Panc1 (cell line): ENCODE data around the gene CORO2A. TPM values are rescaled to one million over a fixed set of nuclear protein-coding genes. Genes with fewer than 3 reads are reported as not detected.

ENCODE experiments used
- ATAC-seq: fragments of 200-7000 bp; cut with Tn5 transposase; 2 replicates; pipeline ENCODE4 v1.9.1; 2020; ENCODE audit warnings: mild to moderate bottlenecking, moderate library complexity
- BruUV-seq: library from RNA; stranded (reverse); fragments of 400-500 nt; replicated peaks from 2 replicates; lab custom pipeline; 2021; lab: Mats Ljungman, UMichigan
- CTCF ChIA-PET: fragments of 300-600 bp; sonication (Branson Sonifier 250); formaldehyde crosslinking; loops from one replicate; lab custom pipeline; 2022; ENCODE audit warnings: antibody characterized with exemption; lab: Charles Lee
- POLR2A ChIA-PET: fragments of 300-600 bp; sonication (Branson Sonifier 250); formaldehyde crosslinking; loops from one replicate; lab custom pipeline; 2022; ENCODE audit warnings: antibody characterized with exemption; lab: Charles Lee
- DNase-seq: peaks from one replicate; pipeline ENCODE4 v3.0.0-alpha.2; 2010; ENCODE audit warnings: low read depth, low spot score
- H3K27ac ChIP-seq: 2 replicates; pipeline ENCODE4 v1.5.1; 2011; ENCODE audit warnings: mild to moderate bottlenecking, low read length, inconsistent platforms
- H3K27me3 ChIP-seq: fragments of 200-500 bp; sonication (Bioruptor generic); 2 replicates; pipeline ENCODE4 v1.6.0; 2014; ENCODE audit warnings: low read length, inconsistent platforms; ENCODE audit not compliant: control insufficient read depth, insufficient read depth
- H3K36me3 ChIP-seq: fragments of 200-500 bp; sonication (Bioruptor generic); 2 replicates; pipeline ENCODE4 v1.5.1; 2014; ENCODE audit warnings: inconsistent platforms, mild to moderate bottlenecking, low read length, moderate library complexity; ENCODE audit not compliant: control insufficient read depth, insufficient read depth
- H3K4me1 ChIP-seq: 2 replicates; pipeline ENCODE4 v1.5.1; 2011; ENCODE audit warnings: inconsistent platforms, mild to moderate bottlenecking, low read length, moderate library complexity; ENCODE audit not compliant: control insufficient read depth, insufficient read depth
- H3K4me3 ChIP-seq, 2 experiments: 2 replicates each; pipeline ENCODE4 v1.5.1; 2011 to 2012; ENCODE audit warnings: low read depth in 2 of 2, low read length in 2 of 2, mild to moderate bottlenecking in 2 of 2, inconsistent platforms in 1 of 2, moderate library complexity in 1 of 2
- H3K9me3 ChIP-seq: fragments of 200-500 bp; sonication (Bioruptor generic); 2 replicates; pipeline ENCODE4 v1.5.1; 2014; ENCODE audit warnings: low read depth, mild to moderate bottlenecking, inconsistent platforms, low read length, moderate library complexity; ENCODE audit not compliant: control insufficient read depth, insufficient read depth
- POLR2AphosphoS5 ChIP-seq: IDR thresholded peaks from 2 replicates; pipeline ENCODE4 v1.6.1; 2012; ENCODE audit warnings: mild to moderate bottlenecking, low read depth, low read length, moderate library complexity
- REST ChIP-seq, 2 experiments: IDR thresholded peaks; 2 replicates each; pipeline ENCODE4 v1.6.1; 2011 to 2012; ENCODE audit warnings: low read depth in 2 of 2, control low read depth in 1 of 2, low read length in 1 of 2, mild to moderate bottlenecking in 1 of 2, moderate library complexity in 1 of 2; ENCODE audit not compliant: insufficient read depth in 1 of 2
- SIN3A ChIP-seq: IDR thresholded peaks from 2 replicates; pipeline ENCODE4 v1.6.1; 2012; ENCODE audit warnings: low read depth, mild to moderate bottlenecking, low read length, moderate library complexity, borderline replicate concordance; ENCODE audit not compliant: insufficient read depth
- TCF7L2 ChIP-seq: IDR thresholded peaks from 2 replicates; pipeline ENCODE4 v1.6.1; 2011; ENCODE audit warnings: mild to moderate bottlenecking, low read depth, low read length, inconsistent platforms
- in situ Hi-C: cut with HindIII; loops from 2 replicates; pipeline ENCODE4 v1.10.0; 2016; ENCODE audit warnings: low sequenced_read_pairs, low pct_unique_long_range_greater_than_20kb
- intact Hi-C: fragments of 100-400 bp; cut with micrococcal nuclease; formaldehyde crosslinking; loops from one replicate; pipeline ENCODE4 v1.10.0; 2022; ENCODE audit not compliant: unreplicated experiment
- total RNA-seq: library from RNA; stranded (reverse); gene quantifications from one replicate; pipeline ENCODE4 v1.2.1, GENCODE V29; 2021; ENCODE audit not compliant: unreplicated experiment
- TF ChIP-seq, protein P1 (sequence below): fragments of 450-650 bp; IDR thresholded peaks from 2 replicates; pipeline ENCODE4 v1.5.1; 2017; ENCODE audit warnings: mild to moderate bottlenecking

CORO2A gene
- total RNA-seq, 1 experiment from 2014 or later: 2.0 TPM

- intact Hi-C loops: no loop called here
- POLR2A ChIA-PET: no interaction called here
- Histone ChIP-seq H3K27me3 (no peaks in the 10 kb centered on the region), H3K4me1 (no peaks in the 10 kb centered on the region), H3K4me3 (no peak overlapping the region), H3K27ac (no peak overlapping the region), H3K9me3 (no peaks in the 10 kb centered on the region), H3K36me3 (no peaks in the 10 kb centered on the region)
- no peak for TF ChIP-seq REST (IDR thresholded peaks at IDR 0.05; ENCODE audit: insufficient read depth in 1 of 2, low read depth in 2 of 2, low read length in 1 of 2)
- TF ChIP-seq TCF7L2: no peak
- TF ChIP-seq POLR2AphosphoS5: no peak
- TF ChIP-seq SIN3A: no peak
- in situ Hi-C loops: no loop called here
- CTCF ChIA-PET: no interaction called here
- DNase-seq (no peak), ATAC-seq (no peak)
- no TSS peak for BruUV-seq
These were observed 32.6 kb upstream of the CORO2A start for GRCh38 chr9:98225015-98225442.

DNA sequence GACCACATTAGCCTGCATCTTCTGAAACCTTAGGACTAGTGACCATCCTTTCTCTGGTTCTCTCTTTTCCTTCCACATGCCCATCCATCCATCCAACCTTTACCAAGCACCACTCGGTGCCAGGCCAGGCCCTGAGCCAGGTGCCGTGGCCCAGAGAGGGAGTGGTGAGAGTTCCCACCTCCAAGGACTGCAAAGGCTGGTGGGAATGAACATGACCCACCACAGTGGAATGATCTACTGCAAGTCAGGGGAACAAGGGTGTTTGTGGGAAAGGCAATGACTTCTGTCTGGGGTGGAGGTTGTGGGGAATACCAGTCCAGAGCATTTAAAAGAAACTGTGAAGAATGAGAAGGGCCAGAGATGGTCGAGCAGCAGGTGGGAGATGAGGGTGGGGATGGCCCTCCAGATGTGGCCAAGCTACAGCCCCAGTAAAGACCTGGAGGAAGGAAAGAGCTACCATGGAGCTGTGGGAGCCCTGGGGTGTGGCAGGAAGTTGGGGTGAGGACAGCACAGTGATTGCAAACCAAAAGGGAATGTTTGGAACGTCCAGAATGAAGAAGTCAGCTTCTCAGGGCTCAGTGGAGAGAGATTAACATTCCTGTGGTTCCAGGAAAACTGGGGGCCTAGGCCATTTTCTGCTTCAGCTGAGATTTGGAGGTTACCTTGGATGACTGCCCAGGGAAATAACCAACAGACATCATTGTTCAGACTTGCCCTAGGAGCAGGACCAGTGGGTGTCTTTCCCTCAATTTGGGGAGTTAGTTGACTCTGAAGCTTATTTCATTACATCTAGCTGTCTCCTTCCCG, 30.7 kb upstream of the CORO2A start:
- H3K27ac ChIP-seq: no peak overlapping the region
- POLR2A ChIA-PET: no interaction called here
- intact Hi-C loops: no loop called here
- CTCF ChIA-PET: no interaction called here
- no peaks in the 10 kb centered on the region for H3K27me3 ChIP-seq
- TF ChIP-seq SIN3A (no peak), POLR2AphosphoS5 (no peak)
- DNase-seq (no peak), ATAC-seq (peak; percentile 85)
- H3K4me1 ChIP-seq: no peaks in the 10 kb centered on the region
- no TSS peak for BruUV-seq
- H3K9me3 ChIP-seq: no peaks in the 10 kb centered on the region
- H3K4me3 ChIP-seq: no peak overlapping the region
- H3K36me3 ChIP-seq: no peaks in the 10 kb centered on the region
- in situ Hi-C loops: no loop called here

GRCh38 chr9:98220911-98221310, 28.5 kb upstream of the CORO2A start:
- no peak overlapping the region for H3K27ac ChIP-seq
- intact Hi-C loops (no loop called here), in situ Hi-C loops (no loop called here)
- POLR2A ChIA-PET: no interaction called here
- no peak overlapping the region for H3K4me3 ChIP-seq
- no peaks in the 10 kb centered on the region for H3K36me3 ChIP-seq
- TF ChIP-seq SIN3A: no peak
- no peak for TF ChIP-seq POLR2AphosphoS5
- TF ChIP-seq REST (IDR thresholded peaks at IDR 0.05; ENCODE audit: insufficient read depth in 1 of 2, low read depth in 2 of 2, low read length in 1 of 2): no peak
- TF ChIP-seq, protein P1, sequence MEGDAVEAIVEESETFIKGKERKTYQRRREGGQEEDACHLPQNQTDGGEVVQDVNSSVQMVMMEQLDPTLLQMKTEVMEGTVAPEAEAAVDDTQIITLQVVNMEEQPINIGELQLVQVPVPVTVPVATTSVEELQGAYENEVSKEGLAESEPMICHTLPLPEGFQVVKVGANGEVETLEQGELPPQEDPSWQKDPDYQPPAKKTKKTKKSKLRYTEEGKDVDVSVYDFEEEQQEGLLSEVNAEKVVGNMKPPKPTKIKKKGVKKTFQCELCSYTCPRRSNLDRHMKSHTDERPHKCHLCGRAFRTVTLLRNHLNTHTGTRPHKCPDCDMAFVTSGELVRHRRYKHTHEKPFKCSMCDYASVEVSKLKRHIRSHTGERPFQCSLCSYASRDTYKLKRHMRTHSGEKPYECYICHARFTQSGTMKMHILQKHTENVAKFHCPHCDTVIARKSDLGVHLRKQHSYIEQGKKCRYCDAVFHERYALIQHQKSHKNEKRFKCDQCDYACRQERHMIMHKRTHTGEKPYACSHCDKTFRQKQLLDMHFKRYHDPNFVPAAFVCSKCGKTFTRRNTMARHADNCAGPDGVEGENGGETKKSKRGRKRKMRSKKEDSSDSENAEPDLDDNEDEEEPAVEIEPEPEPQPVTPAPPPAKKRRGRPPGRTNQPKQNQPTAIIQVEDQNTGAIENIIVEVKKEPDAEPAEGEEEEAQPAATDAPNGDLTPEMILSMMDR: no peak
- no peak for TF ChIP-seq TCF7L2
- H3K27me3 ChIP-seq: no peaks in the 10 kb centered on the region
- DNase-seq (no peak), ATAC-seq (no peak)
- H3K9me3 ChIP-seq: no peaks in the 10 kb centered on the region
- no TSS peak for BruUV-seq
- H3K4me1 ChIP-seq: no peaks in the 10 kb centered on the region
- CTCF ChIA-PET: interaction anchor here (0.6 kb wide), 1 partner anchor 31 kb away, joined by 3 read pairs; no protein-coding TSS in a partner anchor
